IMR-90 (cell line): ENCODE data around the gene GLIPR1L2.

Source experiments
- CEBPB ChIP-seq: IDR thresholded peaks from 2 replicates; pipeline ENCODE4 v1.6.1; 2012; ENCODE audit warnings: low read depth, low read length, improper control_type of control experiment
- MAFK ChIP-seq: IDR thresholded peaks from 2 replicates; pipeline ENCODE4 v1.6.1; 2012; ENCODE audit warnings: low read depth, low read length, improper control_type of control experiment
- POLR2A ChIP-seq: IDR thresholded peaks from 2 replicates; pipeline ENCODE4 v1.6.1; 2012; ENCODE audit warnings: mild to moderate bottlenecking, low read depth, low read length
- RAD21 ChIP-seq: IDR thresholded peaks from 2 replicates; pipeline ENCODE4 v1.6.1; 2012; ENCODE audit warnings: low read length, improper control_type of control experiment
- RCOR1 ChIP-seq: IDR thresholded peaks from 2 replicates; pipeline ENCODE4 v1.6.1; 2012; ENCODE audit warnings: mild to moderate bottlenecking, low read length, improper control_type of control experiment; ENCODE audit not compliant: insufficient replicate concordance
- TF ChIP-seq, protein P1 (sequence below): conservative IDR thresholded peaks from 2 replicates; pipeline ENCODE4 v1.5.1; 2012; ENCODE audit warnings: mild to moderate bottlenecking, low read depth, low read length, improper control_type of control experiment
- TF ChIP-seq, protein P2 (sequence below): fragments of 150-350 bp; IDR thresholded peaks from 2 replicates; pipeline ENCODE4 v1.6.1; 2016; ENCODE audit warnings: low read depth, mild to moderate bottlenecking, low read length, moderate library complexity, borderline replicate concordance
- TF ChIP-seq, protein P3 (sequence below): fragments of 150-350 bp; IDR thresholded peaks from 2 replicates; pipeline ENCODE4 v1.6.1; 2017; ENCODE audit warnings: mild to moderate bottlenecking, antibody characterized with exemption, low read length, low read depth

DNA sequence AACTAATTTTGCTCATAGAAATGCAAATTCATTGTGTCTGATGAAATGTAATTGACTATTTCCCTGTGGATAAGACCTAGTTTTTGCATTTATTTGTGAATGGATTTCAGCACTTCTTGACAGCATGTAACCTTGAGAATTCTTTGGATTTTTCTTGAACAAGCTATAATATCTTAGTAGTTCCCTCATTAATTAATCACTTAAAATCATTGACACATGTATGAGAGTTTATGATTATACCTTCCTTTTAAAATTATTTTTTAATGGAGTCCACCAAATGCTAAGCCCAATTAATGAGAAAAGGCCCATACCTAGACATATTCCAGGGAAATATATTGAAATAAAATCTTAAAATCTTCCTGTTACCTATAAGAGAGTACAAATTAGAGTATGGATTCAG, 16.8 kb downstream of the GLIPR1L2 start:
- TF ChIP-seq, protein P1, sequence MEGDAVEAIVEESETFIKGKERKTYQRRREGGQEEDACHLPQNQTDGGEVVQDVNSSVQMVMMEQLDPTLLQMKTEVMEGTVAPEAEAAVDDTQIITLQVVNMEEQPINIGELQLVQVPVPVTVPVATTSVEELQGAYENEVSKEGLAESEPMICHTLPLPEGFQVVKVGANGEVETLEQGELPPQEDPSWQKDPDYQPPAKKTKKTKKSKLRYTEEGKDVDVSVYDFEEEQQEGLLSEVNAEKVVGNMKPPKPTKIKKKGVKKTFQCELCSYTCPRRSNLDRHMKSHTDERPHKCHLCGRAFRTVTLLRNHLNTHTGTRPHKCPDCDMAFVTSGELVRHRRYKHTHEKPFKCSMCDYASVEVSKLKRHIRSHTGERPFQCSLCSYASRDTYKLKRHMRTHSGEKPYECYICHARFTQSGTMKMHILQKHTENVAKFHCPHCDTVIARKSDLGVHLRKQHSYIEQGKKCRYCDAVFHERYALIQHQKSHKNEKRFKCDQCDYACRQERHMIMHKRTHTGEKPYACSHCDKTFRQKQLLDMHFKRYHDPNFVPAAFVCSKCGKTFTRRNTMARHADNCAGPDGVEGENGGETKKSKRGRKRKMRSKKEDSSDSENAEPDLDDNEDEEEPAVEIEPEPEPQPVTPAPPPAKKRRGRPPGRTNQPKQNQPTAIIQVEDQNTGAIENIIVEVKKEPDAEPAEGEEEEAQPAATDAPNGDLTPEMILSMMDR = no peak
- TF ChIP-seq, protein P2, sequence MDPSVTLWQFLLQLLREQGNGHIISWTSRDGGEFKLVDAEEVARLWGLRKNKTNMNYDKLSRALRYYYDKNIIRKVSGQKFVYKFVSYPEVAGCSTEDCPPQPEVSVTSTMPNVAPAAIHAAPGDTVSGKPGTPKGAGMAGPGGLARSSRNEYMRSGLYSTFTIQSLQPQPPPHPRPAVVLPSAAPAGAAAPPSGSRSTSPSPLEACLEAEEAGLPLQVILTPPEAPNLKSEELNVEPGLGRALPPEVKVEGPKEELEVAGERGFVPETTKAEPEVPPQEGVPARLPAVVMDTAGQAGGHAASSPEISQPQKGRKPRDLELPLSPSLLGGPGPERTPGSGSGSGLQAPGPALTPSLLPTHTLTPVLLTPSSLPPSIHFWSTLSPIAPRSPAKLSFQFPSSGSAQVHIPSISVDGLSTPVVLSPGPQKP = no peak
- TF ChIP-seq RAD21 (no peak), MAFK (no peak), RCOR1 (no peak), POLR2A (no peak), CEBPB (no peak)
- TF ChIP-seq, protein P3, sequence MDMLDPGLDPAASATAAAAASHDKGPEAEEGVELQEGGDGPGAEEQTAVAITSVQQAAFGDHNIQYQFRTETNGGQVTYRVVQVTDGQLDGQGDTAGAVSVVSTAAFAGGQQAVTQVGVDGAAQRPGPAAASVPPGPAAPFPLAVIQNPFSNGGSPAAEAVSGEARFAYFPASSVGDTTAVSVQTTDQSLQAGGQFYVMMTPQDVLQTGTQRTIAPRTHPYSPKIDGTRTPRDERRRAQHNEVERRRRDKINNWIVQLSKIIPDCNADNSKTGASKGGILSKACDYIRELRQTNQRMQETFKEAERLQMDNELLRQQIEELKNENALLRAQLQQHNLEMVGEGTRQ = no peak
